ENCODE data around the gene PRPF40B.

GRCh38 chr12:49584591-49584990 is 38.8 kb upstream of the PRPF40B start:
- TF ChIP-seq CTCF (conservative IDR thresholded peaks at IDR 0.05): no peak
- no peak for TF ChIP-seq EZH2 (IDR thresholded peaks at IDR 0.05; ENCODE audit: low read depth)
